H9 (cell line): ENCODE measurements around the gene ARHGAP31. TPM values are rescaled to one million over a fixed set of nuclear protein-coding genes. Genes with fewer than 3 reads are reported as not detected.

ENCODE experiments used
- DNase-seq: peaks from one replicate; pipeline ENCODE4 v3.0.0-alpha.2; 2017
- H2AFZ ChIP-seq: one replicate; pipeline ENCODE4 v1.6.1; 2013; ENCODE audit warnings: mild to moderate bottlenecking, low read length, control low read depth, moderate library complexity
- H2AK5ac ChIP-seq: 2 replicates; pipeline ENCODE4 v1.6.1; 2013; ENCODE audit warnings: low read length, control low read depth, mixed read lengths; ENCODE audit not compliant: insufficient read length
- H2BK120ac ChIP-seq: one replicate; pipeline ENCODE4 v1.6.1; 2013; ENCODE audit warnings: low read depth, mild to moderate bottlenecking, low read length, control low read depth, inconsistent platforms; ENCODE audit not compliant: poor library complexity, severe bottlenecking
- H2BK12ac ChIP-seq: 2 replicates; pipeline ENCODE4 v1.6.1; 2013; ENCODE audit warnings: low read length, control low read depth, mixed read lengths, low read depth; ENCODE audit not compliant: insufficient read length
- H2BK15ac ChIP-seq: 2 replicates; pipeline ENCODE4 v1.6.1; 2013; ENCODE audit warnings: low read depth, low read length, control low read depth
- H2BK20ac ChIP-seq: one replicate; pipeline ENCODE4 v1.6.1; 2013; ENCODE audit warnings: low read depth, mild to moderate bottlenecking, low read length, control low read depth, inconsistent platforms; ENCODE audit not compliant: poor library complexity, severe bottlenecking
- H2BK5ac ChIP-seq: 2 replicates; pipeline ENCODE4 v1.6.1; 2013; ENCODE audit warnings: low read length, control low read depth, mixed read lengths; ENCODE audit not compliant: insufficient read length
- H3K14ac ChIP-seq: 2 replicates; pipeline ENCODE4 v1.6.1; 2013; ENCODE audit warnings: low read length, control low read depth; ENCODE audit not compliant: insufficient read depth
- H3K18ac ChIP-seq: 2 replicates; pipeline ENCODE4 v1.6.1; 2013; ENCODE audit warnings: low read depth, mild to moderate bottlenecking, mixed read lengths, low read length, control low read depth; ENCODE audit not compliant: insufficient read length
- H3K23ac ChIP-seq: 2 replicates; pipeline ENCODE4 v1.6.1; 2013; ENCODE audit warnings: low read length, control low read depth, mixed read lengths, low read depth; ENCODE audit not compliant: insufficient read length
- H3K23me2 ChIP-seq: 2 replicates; pipeline ENCODE4 v1.6.1; 2013; ENCODE audit warnings: low read depth, mild to moderate bottlenecking, mixed read lengths, low read length, control low read depth; ENCODE audit not compliant: insufficient read length, poor library complexity, severe bottlenecking
- H3K27ac ChIP-seq: 2 replicates; pipeline ENCODE4 v1.5.1; 2013; ENCODE audit warnings: low read length, control low read depth, mixed read lengths, low read depth; ENCODE audit not compliant: insufficient read length
- H3K27me3 ChIP-seq: 2 replicates; pipeline ENCODE4 v1.6.1; 2013; ENCODE audit warnings: low read length, control low read depth, inconsistent platforms; ENCODE audit not compliant: insufficient read depth
- H3K4ac ChIP-seq: 2 replicates; pipeline ENCODE4 v1.6.1; 2013; ENCODE audit warnings: low read depth, mild to moderate bottlenecking, control low read depth, inconsistent platforms, low read length, moderate library complexity
- H3K4me1 ChIP-seq: 2 replicates; pipeline ENCODE4 v1.6.1; 2013; ENCODE audit warnings: low read length, control low read depth, inconsistent platforms; ENCODE audit not compliant: insufficient read depth
- H3K4me2 ChIP-seq: 2 replicates; pipeline ENCODE4 v1.6.1; 2013; ENCODE audit warnings: low read length, control low read depth, mixed read lengths; ENCODE audit not compliant: insufficient read length, insufficient read depth
- H3K56ac ChIP-seq: 2 replicates; pipeline ENCODE4 v1.6.1; 2013; ENCODE audit warnings: low read depth, mild to moderate bottlenecking, mixed read lengths, low read length, control low read depth; ENCODE audit not compliant: insufficient read length
- H3K79me1 ChIP-seq: 2 replicates; pipeline ENCODE4 v1.6.1; 2013; ENCODE audit warnings: low read depth, mild to moderate bottlenecking, moderate library complexity, low read length, control low read depth, inconsistent platforms; ENCODE audit not compliant: insufficient read depth, poor library complexity, severe bottlenecking
- H3K79me2 ChIP-seq: 2 replicates; pipeline ENCODE4 v1.6.1; 2013; ENCODE audit warnings: low read length, control low read depth, inconsistent platforms; ENCODE audit not compliant: insufficient read depth
- H3K9ac ChIP-seq: 2 replicates; pipeline ENCODE4 v1.6.1; 2013; ENCODE audit warnings: low read length, control low read depth, mixed read lengths; ENCODE audit not compliant: insufficient read length; ENCODE audit errors: extremely low read depth
- H3K9me3 ChIP-seq: one replicate; pipeline ENCODE4 v1.6.1; 2013; ENCODE audit warnings: low read depth, low read length, inconsistent platforms; ENCODE audit not compliant: control insufficient read depth
- H3T11ph ChIP-seq: one replicate; pipeline ENCODE4 v1.6.1; 2013; ENCODE audit warnings: mild to moderate bottlenecking, low read length, control low read depth, inconsistent platforms
- H4K20me1 ChIP-seq: one replicate; pipeline ENCODE4 v1.6.1; 2013; ENCODE audit not compliant: control insufficient read depth, insufficient read length, insufficient read depth
- H4K5ac ChIP-seq: 2 replicates; pipeline ENCODE4 v1.6.1; 2013; ENCODE audit warnings: low read depth, mild to moderate bottlenecking, mixed read lengths, low read length, control low read depth; ENCODE audit not compliant: insufficient read length
- H4K8ac ChIP-seq: replicated peaks from 2 replicates; pipeline ENCODE4 v1.6.1; 2013; ENCODE audit warnings: low read length, control low read depth, mixed read lengths, low read depth; ENCODE audit not compliant: insufficient read length
- H4K91ac ChIP-seq: 2 replicates; pipeline ENCODE4 v1.6.1; 2013; ENCODE audit warnings: low read depth, mild to moderate bottlenecking, moderate library complexity, mixed read lengths, low read length, control low read depth; ENCODE audit not compliant: insufficient read length
- H3K27ac Mint-ChIP-seq, 3 experiments: 2 replicates in 2 of 3; 3 replicates in 1 of 3; pipeline ENCODE4 v1.8.0; 2020 to 2021; ENCODE audit warnings: mixed read lengths in 3 of 3, mild to moderate bottlenecking in 1 of 3, moderate library complexity in 1 of 3
- H3K27me3 Mint-ChIP-seq: 2 replicates; pipeline ENCODE4 v1.8.0; 2021; ENCODE audit warnings: low read depth, mild to moderate bottlenecking, moderate library complexity, mixed read lengths
- H3K36me3 Mint-ChIP-seq, 3 experiments: 2 replicates in 2 of 3; 3 replicates in 1 of 3; pipeline ENCODE4 v1.8.0; 2020 to 2021; ENCODE audit warnings: low read depth in 3 of 3, mixed read lengths in 3 of 3; ENCODE audit not compliant: insufficient read depth in 1 of 3
- H3K4me1 Mint-ChIP-seq, 2 experiments: 2 replicates each; pipeline ENCODE4 v1.8.0; 2020; ENCODE audit warnings: mixed read lengths in 2 of 2
- H3K4me3 Mint-ChIP-seq, 2 experiments: 2 replicates in 1 of 2; 3 replicates in 1 of 2; pipeline ENCODE4 v1.8.0; 2020 to 2021; ENCODE audit warnings: mild to moderate bottlenecking in 2 of 2, mixed read lengths in 2 of 2, moderate library complexity in 1 of 2
- H3K9me3 Mint-ChIP-seq, 2 experiments: 2 replicates in 1 of 2; 3 replicates in 1 of 2; pipeline ENCODE4 v1.8.0; 2020; ENCODE audit warnings: mild to moderate bottlenecking in 2 of 2, mixed read lengths in 2 of 2, moderate library complexity in 1 of 2
- CTCF ChIP-seq: fragments of 200-600 bp; sonication (generic); conservative IDR thresholded peaks from 3 replicates; pipeline ENCODE4 v1.8.0; 2021; ENCODE audit warnings: antibody characterized with exemption, mild to moderate bottlenecking
- WGBS: extraction: QIAGEN DNeasy Blood & Tissue Kit; methylation state at CpG from one replicate; pipeline ENCODE4 v1.1.7; 2013; ENCODE audit warnings: missing lambda C conversion rate, low lambda C conversion rate, mixed read lengths; ENCODE audit not compliant: insufficient read length; ENCODE audit errors: extremely low coverage; 5-methylcytosine and 5-hydroxymethylcytosine counted together
- total RNA-seq: library from RNA; stranded (reverse); gene quantifications from 2 replicates; pipeline ENCODE4 v1.2.1, GENCODE V29; 2021

The ARHGAP31 gene
- total RNA-seq, 1 experiment from 2014 or later, result 2.2 TPM

GRCh38 chr3:119323723-119324085 lies 29.5 kb downstream of the ARHGAP31 start:
- Histone ChIP-seq H3K18ac (peak overlapping the region; percentile 54), H3K56ac (no peak overlapping the region), H2BK120ac (no peak overlapping the region), H3K27me3 (no peaks in the 10 kb centered on the region), H3K4ac (no peak overlapping the region), H2AK5ac (no peak overlapping the region), H2BK12ac (no peak overlapping the region), H4K8ac (no peak overlapping the region), H3T11ph (no peak overlapping the region), H3K4me1 (peaks cover 2% of the 10 kb centered on the region; the same call in 1 of the 2 replicates), H2BK5ac (peak overlapping the region; percentile 42), H2BK15ac (no peak overlapping the region), H3K23me2 (peaks cover 8% of the 10 kb centered on the region), H3K9me3 (no peaks in the 10 kb centered on the region), H2BK20ac (no peak overlapping the region), H3K9ac (no peak overlapping the region), H3K79me1 (no peaks in the 10 kb centered on the region), H3K14ac (0 out of 2 replicates have a peak overlapping the region, but pooled peaks have one; percentile 51), H3K23ac (no peak overlapping the region), H3K4me2 (peak overlapping the region; percentile 85), H4K20me1 (no peaks in the 10 kb centered on the region), H4K91ac (no peak overlapping the region), H4K5ac (no peak overlapping the region), H2AFZ (no peak overlapping the region), H3K79me2 (no peaks in the 10 kb centered on the region), H3K27ac (peak overlapping the region; percentile 33)
- WGBS, result no CpG with 5 or more reads among the region's 8 CpGs
- Mint-ChIP-seq H3K27ac (peak overlapping the region; percentile 84 to 95 (median 91); a peak in 5 of 7 replicates), H3K4me3 (peak overlapping the region; percentile 79 to 82), H3K4me1 (peaks cover 39% of the 10 kb centered on the region in 2 experiments), H3K27me3 (no peaks in the 10 kb centered on the region), H3K9me3 (no peaks in the 10 kb centered on the region), H3K36me3 (no peaks in the 10 kb centered on the region)
- TF ChIP-seq CTCF, result no peak
- no peak for DNase-seq
